Caki2 (cell line): ENCODE results near the gene LMNB1. TPM values are rescaled to one million over a fixed set of nuclear protein-coding genes. Genes with fewer than 3 reads are reported as not detected.
A peak's percentile ranks its signal among the peaks of the same experiment; 100 is the strongest.
"Not testable (repeated sequence)": the region's sequence is repeated elsewhere in the genome, so short reads cannot be mapped to it uniquely, and the experiment has no call there.

Source experiments
- DNase-seq: peaks from one replicate; pipeline ENCODE4 v3.0.0-alpha.2; 2015; ENCODE audit warnings: low read depth
- in situ Hi-C: cut with HindIII; loops from 2 replicates; pipeline ENCODE4 v1.10.0; 2016; ENCODE audit warnings: low sequenced_read_pairs, low pct_unique_long_range_greater_than_20kb, mixed read lengths
- total RNA-seq: library from RNA; depleted of rRNA; stranded (reverse); fragments of >200 nt; shearing (Covaris generic); gene quantifications from 2 replicates; pipeline ENCODE4 v1.2.3, GENCODE V29; 2014; ENCODE audit warnings: low replicate concordance

Gene LMNB1
- total RNA-seq, 1 experiment from 2014 or later = 206 TPM

DNA sequence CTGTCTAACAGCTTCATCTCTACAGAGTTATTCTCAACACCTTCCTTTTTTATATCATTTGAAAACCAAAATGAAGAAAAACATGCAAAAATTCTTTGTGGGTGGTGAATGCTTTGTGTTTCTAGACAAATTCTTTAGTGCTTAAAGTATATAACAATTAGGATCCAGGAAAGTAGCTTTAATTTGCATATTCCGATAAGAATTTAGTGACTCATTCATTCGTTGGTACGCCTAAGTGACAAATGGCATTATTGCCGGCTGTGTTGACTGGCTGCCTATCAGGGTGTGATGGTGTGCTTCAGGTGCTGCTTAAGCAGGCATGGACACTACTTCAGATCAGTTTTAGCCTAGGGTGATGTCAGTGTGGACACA, 35.2 kb downstream of the LMNB1 start:
- in situ Hi-C loops = no loop called here
- no peak for DNase-seq

DNA sequence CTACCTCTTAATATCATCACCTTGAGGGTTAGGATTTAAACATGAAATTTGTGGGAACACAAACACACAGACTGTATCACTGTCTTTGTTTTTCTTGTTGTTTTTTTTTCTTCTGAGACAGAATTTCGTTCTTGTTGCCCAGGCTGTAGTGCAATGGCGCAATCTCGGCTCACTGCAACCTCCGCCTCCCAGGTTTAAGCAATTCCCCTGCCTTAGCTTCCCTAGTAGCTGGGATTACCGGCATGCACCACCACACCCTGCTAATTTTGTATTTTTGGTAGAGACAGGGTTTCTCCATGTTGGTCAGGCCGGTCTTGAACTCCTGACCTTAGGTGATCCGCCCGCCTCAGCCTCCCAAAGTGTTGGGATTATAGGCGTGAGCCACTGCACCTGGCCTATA, 36.9 kb downstream of the LMNB1 start:
- in situ Hi-C loops, DNase-seq: not testable (repeated sequence)

DNA sequence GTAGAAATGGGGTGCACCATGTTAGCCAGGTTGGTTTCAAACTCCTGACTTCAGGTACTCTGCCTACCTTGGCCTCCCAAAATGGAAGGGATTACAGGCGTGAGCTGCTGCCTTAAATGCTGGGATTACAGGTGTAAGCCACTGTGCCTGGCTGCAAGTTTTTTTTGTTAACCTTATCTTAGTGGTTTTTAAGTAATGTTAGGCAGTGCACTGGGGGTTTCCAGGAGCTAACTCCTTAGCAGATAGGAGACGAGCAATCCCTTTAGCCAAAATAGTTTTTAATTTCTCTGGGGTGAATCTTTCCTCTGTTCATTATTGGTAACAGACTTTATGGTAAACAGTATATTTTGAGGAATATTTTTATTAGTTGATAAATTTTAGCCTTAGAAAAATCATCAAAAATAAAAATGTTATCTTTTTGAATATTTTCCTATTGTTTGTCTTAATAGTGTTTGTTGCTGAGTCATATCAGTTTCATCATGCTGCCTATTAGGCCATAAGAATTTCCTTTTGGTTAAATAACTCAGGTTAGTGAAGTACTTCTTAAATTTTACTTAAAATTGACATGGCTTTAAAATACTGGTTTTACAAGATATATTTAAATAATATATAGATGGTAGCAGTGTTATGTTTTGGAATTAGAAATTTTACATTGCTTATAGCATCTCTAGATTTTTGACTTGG, 37.9 kb downstream of the LMNB1 start:
- no peak for DNase-seq
- in situ Hi-C loops = no loop called here

DNA sequence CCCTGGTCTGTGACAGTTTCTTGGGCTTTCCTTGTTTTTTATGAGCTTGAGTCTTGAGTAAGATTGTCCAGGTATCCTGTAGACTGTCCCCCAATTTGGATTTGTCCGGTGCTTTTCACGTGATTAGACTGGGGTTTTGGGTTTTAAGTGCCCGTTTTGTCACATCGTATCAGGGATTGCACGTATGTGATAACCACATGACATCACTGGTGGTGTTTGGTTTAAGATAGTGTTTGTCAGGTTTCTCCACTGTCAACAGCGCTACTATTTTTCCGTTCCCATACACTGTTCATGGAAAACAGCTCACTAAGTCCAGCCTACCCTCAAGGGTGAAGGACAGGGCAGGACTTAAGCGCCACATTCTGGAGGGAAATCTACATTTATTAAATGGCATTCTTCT, 39.7 kb downstream of the LMNB1 start:
- in situ Hi-C loops = no loop called here
- DNase-seq = no peak

DNA sequence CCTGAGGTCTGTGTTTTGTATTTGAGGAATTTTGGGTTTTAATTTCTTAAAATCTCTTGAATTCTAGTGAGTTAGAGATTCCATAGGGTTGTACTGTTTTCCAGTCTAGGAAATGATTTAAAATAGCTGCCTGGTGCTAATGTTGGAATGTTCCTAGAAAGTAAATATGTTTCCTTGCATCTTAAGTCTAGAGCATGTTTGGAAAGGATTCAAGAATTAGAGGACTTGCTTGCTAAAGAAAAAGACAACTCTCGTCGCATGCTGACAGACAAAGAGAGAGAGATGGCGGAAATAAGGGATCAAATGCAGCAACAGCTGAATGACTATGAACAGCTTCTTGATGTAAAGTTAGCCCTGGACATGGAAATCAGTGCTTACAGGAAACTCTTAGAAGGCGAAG, 41.8 kb downstream of the LMNB1 start:
- no peak for DNase-seq
- in situ Hi-C loops = no loop called here

DNA sequence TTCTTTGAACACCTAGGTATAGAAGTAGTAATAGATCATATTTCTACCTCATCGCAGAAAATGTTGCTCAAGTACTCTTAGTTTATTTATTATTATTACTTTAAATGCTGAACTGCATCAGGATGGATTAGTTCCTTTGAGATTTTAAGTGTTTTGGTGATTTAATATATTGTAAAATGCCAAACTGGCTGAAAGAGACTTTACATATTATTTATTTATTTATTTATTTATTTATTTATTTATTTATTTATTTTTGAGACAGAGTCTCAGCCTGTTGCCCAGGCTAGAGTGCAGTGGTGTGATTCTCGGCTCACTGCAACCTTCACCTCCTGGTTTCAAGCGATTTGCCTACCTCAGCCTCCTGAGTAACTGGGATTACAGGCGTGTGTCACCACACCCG, 42.3 kb downstream of the LMNB1 start:
- in situ Hi-C loops = no loop called here
- no peak for DNase-seq

DNA sequence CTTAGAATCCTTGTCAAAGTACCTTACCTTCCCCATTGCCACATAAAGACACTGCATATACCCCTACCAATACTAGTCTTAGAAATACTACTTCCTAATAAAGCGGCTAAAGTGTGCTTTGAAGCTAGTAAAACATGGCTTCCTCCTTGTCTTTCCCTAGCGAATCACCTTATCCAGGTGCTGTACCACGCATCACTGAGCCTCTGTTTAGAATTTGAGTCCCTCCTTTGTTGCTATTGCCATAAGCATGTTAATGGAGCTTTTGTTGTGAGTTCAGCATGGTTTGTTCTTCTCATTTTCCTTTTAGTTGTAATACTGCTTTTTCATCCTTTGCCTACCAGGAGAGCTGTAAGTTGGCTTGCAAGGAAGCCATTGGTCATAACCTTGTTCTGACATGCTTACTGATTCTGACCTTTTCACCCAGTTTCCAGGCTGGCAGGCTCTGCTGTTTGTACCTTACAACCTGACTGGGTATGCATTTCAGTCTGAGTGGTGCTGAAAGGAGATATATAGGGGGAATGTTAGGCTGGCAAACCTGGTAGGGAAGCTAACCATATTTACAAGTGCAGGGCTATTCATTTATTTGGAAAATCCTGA, 49.8 kb downstream of the LMNB1 start:
- in situ Hi-C loops = no loop called here
- DNase-seq = no peak

DNA sequence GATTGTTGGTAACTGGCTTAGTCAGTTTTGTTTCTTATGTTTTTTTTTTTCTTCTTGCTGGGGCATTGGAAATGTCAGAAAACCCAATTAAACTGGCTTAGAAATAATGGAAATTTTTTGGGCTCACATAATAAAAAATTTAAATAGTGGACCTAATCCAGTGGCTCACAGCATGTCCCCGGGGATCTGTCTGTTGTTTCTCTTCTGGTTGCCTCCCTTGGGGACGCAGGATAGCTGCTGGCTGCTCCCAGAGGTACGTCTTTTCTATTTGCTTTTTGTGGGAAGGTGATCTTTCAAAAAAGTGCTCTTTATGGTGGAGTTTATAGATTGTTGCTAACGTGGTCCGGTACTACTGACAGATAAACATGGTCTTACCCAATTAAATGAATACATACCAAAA, 52.2 kb downstream of the LMNB1 start:
- in situ Hi-C loops = no loop called here

DNA sequence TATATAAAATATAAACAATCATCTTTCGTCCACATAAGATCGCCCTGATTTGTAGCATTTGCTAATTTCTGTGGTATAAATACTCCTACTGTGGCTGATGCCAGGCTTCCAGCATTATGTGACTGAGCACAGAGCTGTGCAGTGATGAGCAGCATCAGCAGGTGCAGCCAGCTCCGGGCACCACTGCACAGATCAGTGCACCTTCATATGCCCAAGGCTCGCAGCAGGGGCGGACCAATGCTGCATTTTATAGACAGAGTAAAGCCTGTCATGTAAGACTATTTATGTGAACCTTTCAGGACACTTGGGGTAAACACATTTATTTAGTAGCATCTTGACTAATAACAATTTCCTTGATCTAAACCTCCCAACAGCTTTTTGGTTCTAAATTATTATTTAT, 53.1 kb downstream of the LMNB1 start:
- DNase-seq = no peak
- in situ Hi-C loops = no loop called here

More for the DNA sequence above, 52.2 kb downstream of the LMNB1 start:
- DNase-seq = no peak

DNA sequence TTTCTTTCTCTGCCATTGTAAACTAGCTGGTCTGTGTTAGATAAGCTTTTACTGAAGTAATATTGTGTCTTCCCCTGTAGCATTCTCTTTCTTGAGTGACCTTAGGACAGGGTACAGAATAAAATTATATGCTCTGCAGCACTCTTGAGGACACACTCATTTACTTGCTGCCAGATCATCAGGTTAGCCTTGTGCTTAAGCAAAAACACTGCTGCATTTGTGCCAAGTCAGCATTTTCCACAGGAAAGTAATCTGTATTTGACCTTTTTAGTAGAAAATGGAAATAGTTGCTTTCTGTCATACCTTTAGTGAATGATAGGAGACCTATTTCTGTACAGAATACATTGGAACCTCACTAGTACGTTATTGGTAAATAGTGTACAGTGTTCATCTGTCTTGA, 54.2 kb downstream of the LMNB1 start:
- DNase-seq = no peak
- in situ Hi-C loops = no loop called here

DNA sequence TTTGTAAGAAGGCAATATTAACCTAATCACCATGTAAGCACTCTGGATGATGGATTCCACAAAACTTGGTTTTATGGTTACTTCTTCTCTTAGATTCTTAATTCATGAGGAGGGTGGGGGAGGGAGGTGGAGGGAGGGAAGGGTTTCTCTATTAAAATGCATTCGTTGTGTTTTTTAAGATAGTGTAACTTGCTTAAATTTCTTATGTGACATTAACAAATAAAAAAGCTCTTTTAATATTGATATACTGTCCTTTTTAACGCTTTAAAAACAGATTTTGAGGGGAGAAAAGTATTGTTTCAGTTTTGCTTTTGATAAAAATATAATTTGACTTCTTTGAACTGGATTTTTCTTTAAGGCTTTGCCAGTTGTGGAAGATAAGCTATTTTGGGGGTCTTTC, 59.8 kb downstream of the LMNB1 start:
- DNase-seq = no peak
- in situ Hi-C loops = no loop called here

DNA sequence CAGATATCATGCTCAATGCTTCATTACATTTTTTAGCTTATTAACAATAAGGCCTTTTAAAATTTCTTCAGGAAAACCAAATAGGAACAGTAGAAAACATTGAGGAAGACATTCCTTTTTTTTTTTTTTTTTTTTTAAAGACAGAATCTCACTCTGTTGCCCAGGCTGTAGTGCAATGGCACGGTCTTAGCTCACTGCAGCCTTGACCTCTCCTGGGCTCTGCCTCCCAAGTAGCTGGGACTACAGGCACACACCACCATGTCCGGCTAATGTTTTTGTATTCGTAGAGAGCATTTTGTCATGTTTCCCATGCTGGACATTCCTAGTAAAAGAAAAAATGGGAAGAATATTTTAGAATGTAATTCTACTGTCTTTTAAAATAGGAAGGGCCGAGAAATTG, 60.3 kb downstream of the LMNB1 start:
- DNase-seq = no peak
- in situ Hi-C loops = no loop called here

DNA sequence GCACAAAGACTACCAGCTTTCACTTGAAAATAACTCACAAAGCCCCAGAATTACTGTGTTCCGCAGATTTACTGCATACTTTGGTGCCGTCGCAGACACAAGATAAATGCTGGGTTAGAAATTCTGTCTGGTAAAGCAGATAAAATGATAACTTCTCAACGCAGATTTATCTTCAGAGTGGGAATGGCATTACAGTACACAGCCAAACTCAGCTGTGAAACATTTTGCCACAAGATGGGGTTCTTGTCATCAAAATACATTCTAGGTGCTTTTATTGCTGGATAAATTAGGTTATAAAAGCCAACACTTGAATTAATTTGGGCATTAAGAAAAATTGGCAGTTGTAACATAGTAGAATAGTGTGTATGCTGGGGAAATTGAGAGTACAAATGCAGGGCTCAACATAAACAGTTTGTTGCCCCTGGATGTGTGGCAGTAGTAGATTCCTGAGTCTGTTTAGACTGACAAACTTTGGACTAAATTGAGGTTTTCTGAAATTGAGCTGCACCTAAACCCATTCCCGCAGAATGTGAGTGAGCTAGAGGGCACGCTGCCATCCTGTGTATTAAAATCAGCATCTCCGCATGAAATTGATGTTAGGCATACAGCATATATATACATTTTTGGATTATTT, 61.1 kb downstream of the LMNB1 start:
- no peak for DNase-seq
- in situ Hi-C loops = no loop called here

DNA sequence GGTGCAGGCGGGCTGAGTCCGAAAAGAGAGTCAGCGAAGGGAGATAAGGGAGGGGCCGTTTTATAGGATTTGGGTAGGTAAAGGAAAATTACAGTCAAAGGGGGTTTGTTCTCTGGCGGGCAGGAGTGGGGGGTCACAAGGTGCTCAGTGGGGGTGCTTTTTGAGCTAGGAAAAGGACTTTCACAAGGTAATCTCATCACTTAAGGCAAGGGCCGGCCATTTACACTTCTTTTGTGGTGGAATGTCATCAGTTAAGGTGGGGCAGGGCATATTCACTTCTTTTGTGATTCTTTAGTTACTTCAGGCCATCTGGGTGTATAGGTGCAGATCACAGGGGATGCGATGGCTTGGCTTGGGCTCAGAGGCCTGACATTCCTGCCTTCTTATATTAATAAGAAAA, 62.5 kb downstream of the LMNB1 start:
- in situ Hi-C loops, DNase-seq: not testable (repeated sequence)

DNA sequence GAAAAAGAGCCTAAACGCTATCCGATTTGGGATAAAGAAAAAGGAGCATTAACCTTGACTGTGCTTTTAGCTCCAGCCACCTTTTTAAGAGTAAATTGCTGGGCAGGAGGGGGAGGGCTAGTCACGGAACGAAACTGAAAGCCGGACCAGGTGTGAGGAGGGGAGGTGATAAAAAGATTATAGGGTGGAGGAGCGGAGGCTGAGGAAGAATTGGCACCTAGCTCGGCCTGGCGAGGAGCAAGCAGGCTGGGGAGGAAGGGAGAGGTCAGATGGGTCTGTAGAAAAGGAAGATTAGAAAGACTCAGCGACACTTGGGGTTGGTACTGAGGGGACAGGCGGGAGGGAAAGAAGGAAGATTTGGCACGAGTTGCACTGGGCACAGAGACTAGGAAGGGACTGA, 66.4 kb downstream of the LMNB1 start:
- DNase-seq, in situ Hi-C loops: not testable (repeated sequence)

DNA sequence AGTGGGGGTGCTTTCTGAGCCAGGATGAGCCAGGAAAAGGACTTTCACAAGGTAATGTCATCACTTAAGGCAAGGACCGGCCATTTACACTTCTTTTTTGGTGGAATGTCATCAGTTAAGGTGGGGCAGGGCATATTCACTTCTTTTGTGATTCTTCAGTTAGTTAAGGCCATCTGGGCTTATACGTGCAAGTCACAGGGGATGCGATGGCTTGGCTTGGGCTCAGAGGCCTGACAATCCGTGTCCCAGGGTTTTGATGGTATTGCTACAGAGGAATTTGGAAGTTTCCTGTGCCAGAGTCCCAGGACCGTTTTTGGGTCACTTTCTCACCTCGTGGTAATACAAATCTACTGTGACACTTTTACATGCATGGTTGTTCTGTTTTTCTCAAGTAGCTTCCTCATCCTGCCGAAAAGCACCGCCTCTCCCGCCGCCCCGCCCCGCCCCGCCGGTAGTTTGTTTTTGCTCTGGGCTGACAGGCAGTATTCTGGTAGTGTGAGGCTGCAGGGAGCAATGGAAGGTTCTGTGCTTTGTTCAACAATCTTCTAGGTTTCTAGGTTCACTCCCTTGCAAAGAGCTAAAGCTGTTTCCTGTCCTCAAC, 68.6 kb downstream of the LMNB1 start:
- in situ Hi-C loops = not testable (repeated sequence)
- DNase-seq = peak; percentile 62

DNA sequence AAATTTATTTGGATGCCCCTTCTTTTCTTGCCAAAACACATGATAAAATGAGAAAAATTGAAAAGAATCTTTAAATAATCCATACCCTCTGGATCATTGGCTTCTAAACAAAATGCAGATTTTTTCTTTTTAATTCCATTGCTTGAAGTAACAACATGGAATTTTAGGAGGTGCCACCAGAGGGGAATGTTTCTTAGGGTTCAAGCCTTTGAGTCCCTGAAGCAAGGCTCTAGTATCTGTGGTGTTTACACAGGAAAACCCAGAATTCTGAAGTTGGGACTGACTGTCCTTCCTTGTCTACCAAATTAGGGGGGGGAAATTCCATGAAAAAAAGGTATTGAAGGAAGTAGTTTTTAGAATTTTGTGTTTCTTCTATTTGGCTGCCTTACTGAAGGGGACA, 69.4 kb downstream of the LMNB1 start:
- in situ Hi-C loops = no loop called here
- DNase-seq = no peak

DNA sequence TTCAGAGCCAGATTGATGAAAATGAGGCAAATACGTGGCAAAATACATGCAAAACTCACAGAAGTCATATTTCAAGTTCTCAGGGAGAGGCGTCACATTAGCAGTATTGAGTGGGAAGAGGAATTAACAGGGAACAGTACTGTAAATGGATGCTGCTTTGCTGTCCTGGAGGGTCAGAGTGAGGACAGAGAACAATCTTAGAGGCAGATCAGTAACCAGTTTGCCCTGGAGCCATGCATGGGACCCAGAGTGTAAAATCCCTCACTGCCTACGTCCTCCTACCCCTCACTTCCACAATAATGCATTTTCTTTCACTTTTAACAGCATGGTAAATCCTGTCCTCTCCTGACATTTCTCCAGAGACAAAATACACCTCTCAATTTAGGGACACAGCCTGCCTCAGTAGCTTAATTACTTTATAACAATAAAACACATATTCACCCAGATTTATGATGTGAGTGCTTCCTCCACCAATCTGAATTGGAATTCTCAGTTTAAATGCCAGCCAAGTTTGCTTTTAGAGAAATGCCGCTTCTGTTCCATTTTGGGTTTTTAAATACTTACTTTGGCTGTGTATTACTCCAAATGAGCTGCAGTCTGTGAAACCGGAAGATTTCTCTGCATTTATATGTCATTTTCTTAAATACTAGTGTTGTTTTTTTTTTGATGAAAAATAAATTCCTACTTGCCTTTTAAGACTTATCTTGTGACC, 70.0 kb downstream of the LMNB1 start:
- in situ Hi-C loops = no loop called here
- no peak for DNase-seq

DNA sequence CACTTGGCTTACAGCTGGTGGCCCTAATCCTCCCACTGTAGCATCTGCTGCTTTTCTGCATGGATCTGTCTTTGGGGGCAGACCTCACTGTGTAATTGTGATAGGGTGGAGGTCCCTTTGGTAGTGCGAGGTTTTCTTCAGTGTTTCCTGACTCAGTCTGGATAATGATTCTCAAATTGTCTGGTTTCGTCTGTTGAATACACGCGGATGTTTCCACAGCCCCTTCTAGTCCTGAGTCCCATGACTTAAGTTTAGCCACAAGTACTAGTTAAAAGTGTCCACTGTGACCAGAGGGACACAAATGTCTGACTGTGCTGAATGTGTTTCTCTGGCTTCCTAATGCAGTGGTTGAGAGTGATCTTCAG, 70.5 kb downstream of the LMNB1 start:
- in situ Hi-C loops = no loop called here
- DNase-seq = no peak
